Fibroblast of skin of back (primary cell): ENCODE results near the gene B4GALT6.

ENCODE experiments used
- DNase-seq: peaks from one replicate; pipeline ENCODE4 v3.0.0-alpha.2; 2013

The B4GALT6 gene

DNA sequence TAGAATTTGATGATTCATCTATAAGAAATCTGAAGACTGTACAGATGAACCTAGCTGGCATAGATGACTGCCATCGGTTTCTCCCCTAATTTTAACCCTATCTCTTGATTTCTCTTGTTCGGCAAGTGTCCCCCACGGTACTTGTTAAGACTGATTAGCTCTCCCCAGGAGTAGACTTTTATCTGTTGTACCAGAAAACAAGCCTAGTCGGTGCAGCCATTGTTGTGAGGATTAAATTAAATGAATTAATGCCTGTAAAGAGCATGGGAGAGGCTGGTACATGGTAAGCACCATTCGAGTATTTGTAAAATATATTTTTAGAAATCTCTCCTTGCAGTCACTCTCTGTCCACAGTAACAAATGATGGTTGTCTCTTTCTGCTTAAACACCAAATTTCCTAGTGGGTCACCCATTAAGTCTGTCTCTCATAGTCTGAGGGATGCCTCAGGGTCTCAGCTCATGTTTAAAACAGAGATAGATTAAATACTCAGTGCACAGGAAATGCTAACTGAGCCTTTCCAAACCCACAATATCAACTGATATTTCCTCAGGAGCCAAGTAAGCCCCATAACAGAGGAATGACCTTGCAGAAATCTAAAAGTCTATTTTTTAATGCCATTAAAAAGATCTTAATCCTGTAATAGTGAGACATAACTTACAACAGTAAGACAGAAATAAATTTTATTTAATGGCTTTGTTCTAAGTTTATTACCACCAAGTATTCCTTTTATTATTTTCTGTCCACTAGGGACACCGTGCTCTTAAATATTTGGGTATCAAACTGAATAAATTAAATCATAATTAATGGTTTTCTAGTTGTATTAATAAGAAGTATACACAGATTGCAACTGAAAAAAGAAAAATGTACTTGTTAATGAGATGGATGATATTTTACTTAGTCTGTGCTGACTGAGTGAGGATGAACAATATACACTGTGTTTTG, 2.9 kb upstream of the B4GALT6 start:
- no peak for DNase-seq

DNA sequence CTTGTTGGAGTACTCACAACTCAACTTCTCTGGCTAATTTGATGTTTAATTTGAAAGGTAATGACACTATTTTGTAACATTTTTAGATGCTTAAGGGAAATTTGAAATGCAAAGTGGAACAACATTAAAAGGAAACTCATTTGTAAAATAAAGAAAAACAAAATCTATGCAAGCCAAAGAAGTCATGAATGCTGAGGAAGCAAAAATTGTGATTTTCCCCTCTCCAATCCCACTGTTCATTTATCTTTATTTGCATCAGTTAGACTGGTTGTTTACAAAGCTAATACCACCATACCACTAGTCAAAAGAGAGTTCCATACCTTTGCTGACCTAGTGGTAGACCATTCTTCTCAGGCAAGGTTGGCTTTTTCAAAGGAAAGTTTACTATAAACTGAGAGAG, 2.2 kb upstream of the B4GALT6 start:
- DNase-seq, result no peak

GRCh38 chr18:31685097-31686082, 1.0 kb upstream of the B4GALT6 start:
- peak; percentile 78 for DNase-seq

DNA sequence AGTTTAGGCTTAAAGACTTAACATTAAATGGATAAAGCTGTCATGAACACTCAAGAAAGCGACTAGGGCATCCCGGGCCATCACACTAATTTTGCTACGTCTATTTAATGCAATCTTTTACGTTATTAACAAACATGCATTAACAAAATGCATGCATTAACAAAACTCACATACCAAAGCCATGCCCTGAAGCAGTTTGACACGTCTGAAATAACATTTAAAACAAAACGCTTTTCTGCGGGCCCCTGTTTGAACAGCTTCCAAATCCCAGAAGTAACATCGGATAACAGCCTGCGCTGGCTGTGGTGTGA, 458 bp downstream of the B4GALT6 start:
- DNase-seq, result no peak

GRCh38 chr18:31683106-31683505, 1.3 kb downstream of the B4GALT6 start:
- no peak for DNase-seq

- no peak for DNase-seq
These were observed 3.4 kb downstream of the B4GALT6 start for GRCh38 chr18:31680831-31681568.

GRCh38 chr18:31680433-31680811, 4.0 kb downstream of the B4GALT6 start:
- no peak for DNase-seq

DNA sequence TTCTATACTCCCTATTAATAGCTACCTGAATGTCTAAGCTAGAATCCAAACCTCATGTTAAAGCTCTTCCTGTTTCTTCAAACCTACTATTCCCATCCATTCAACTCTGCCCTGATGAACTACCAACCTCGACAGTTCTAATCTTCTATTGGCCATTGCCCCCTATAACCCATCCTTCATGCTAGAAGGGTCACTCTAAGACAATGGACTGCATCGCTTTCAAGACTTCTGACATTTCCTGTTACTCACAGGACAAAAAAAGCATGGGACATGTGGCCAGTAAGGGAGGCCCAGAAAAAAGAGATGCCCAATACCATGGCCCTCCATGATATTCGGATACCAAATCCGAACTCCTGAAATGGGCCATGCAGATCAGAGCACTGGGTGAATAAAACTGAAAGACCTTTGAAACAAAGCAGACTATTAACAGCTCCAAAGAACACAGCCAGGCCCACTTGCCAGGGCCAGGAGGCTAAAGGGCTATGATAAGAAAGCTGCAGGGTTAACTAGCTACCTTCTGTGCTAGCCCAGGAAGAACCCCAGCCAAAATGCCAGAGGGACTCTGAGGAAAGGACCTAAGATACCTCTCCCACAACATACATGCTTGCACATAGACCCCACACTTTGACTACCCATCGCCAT, 4.5 kb downstream of the B4GALT6 start:
- DNase-seq, result no peak

GRCh38 chr18:31679133-31679742, 5.1 kb downstream of the B4GALT6 start:
- DNase-seq, result peak; percentile 37

GRCh38 chr18:31678425-31678824, 6.0 kb downstream of the B4GALT6 start:
- no peak for DNase-seq

DNA sequence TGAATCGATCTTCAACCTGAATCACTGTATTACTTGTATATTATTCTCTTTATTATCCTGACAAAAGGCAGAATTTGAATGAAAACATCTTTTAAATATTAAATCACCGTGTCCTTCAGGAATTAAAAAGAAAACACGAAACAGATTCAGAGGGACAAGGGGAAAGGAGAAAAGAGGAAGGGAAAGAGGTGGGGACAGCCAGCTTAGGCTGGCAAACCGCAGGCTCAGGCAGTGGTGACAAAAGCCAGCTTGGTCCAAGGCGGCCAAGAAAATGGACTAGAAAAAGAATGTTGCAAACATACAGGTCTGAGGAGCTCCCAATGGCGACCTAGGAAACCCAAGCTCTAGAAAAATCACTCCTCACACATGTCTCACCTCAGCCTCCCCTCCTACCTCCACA, 6.8 kb downstream of the B4GALT6 start:
- no peak for DNase-seq

DNA sequence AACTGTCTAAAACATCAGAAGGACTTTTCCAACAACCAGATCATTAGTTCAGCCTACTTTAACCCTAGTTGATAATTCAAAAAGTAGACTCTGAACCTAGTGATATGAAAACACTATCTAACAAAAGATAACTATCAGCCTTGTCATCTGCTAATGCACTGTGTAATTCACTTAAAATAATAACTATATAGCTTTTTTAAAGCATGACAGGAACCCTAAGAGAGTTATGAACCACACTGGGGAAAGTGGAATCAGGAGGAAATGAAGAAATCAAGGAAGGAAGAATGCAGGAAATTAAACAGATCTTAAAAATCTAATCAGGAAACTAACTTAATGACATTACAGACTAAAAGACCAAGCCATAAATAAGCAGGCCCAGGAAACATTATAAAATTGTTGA, 9.0 kb downstream of the B4GALT6 start:
- no peak for DNase-seq

DNA sequence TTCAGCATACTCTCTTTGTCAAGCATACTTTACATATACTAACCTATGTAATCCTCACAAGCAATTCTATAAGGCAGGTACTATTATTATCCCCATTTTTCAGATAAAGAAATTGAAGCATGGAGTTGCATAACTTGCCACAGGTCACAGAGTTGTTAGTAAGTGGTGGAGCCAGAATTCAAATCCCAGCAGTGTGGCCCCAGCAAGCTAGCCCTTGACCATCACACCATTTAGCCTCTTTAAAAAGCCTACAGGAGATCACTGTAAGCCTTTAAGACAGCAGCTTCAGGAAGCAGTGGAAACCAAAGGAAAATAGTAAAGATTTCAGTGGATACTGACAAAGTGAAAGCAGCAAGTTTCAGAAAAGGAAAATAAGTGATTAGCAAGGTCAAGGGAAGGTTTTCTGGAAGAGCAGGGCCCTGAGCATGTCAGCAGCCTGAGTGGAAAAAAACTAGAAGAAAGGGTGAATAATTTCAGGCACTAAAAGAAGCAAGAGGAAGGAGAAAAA, 11.7 kb downstream of the B4GALT6 start:
- DNase-seq, result no peak

- DNase-seq, result no peak
These were observed 12.4 kb downstream of the B4GALT6 start for GRCh38 chr18:31671951-31672350.

DNA sequence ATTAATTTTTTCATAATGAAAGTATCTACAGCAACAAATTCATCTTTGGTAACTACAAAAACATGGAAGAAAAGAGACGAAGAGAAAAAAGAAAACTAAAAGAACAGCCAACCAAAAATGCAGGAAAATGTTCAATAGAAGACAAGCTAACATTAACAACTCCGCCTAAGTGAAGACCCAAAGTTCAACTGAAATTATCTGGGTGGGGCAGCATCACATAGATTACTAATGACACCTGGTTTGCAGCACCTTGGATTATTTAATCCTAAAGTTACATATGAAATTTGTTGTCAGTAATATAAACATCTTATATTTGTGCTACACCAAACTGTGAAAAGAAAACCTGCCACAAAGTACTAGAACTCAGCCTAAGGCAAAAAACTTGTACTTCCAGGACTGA, 14.8 kb downstream of the B4GALT6 start:
- no peak for DNase-seq

DNA sequence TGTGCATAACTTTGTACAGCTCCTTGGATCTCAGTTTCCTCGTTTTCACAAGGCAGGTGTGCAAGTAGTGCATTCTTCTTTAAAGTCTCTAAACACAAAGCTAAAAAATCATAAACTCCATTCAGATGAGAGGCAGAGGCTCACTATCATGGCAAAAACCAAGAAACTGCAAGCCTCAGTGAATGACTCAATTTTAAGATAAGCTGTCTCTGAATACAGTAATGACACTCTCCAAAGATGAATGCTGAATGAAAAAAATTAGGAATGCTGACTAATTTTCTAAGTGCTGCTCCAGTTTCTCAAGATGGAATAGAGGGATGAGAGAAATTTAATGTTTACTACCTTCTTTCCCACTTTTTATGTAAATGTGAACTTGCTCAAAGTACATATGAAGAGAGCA, 17.2 kb downstream of the B4GALT6 start:
- peak; percentile 23 for DNase-seq

- DNase-seq, result no peak
These were observed 18.3 kb downstream of the B4GALT6 start for GRCh38 chr18:31666055-31666454.

DNA sequence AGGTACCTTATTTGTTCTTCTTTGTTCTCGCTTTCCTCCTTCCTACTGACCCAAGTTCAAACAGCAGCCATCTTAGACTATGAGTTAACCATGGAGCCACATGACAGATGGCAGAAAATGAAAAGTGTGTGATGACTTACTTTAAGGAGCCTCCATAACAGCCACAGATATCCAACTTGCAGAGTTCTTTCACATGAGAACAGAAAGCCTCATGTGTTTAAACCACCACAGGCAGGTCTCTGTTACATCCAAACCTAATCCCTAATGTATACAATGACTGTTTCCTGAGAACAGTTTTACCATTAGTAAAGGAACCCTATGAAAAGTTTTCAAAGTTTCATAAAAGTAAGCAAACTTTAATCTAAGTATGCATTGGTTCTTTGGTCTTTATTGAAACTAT, 20.3 kb downstream of the B4GALT6 start:
- no peak for DNase-seq

GRCh38 chr18:31661965-31662364, 22.4 kb downstream of the B4GALT6 start:
- peak; percentile 10 for DNase-seq

- no peak for DNase-seq
These were observed 23.6 kb downstream of the B4GALT6 start for GRCh38 chr18:31660763-31661162.

GRCh38 chr18:31659576-31660177, 24.7 kb downstream of the B4GALT6 start:
- DNase-seq, result no peak
